K562 (cell line): ENCODE measurements around the gene GGT5. TPM values are rescaled to one million over a fixed set of nuclear protein-coding genes. Genes with fewer than 3 reads are reported as not detected.
"Not testable (repeated sequence)": the region's sequence is repeated elsewhere in the genome, so short reads cannot be mapped to it uniquely, and the experiment has no call there.

Source experiments
- ATAC-seq: fragments of 200-7000 bp; cut with Tn5 transposase; 3 replicates; pipeline ENCODE4 v1.9.1; 2020; ENCODE audit warnings: moderate library complexity
- BruUV-seq: library from RNA; stranded (reverse); fragments of 400-500 nt; replicated peaks from 2 replicates; lab custom pipeline; 2021; lab: Mats Ljungman, UMichigan
- CTCF ChIA-PET: fragments of 300-600 bp; formaldehyde crosslinking; extraction: SDS; loops from one replicate; lab custom pipeline; 2021; ENCODE audit warnings: low intra/inter-chr PET ratio; lab: Yijun Ruan, JAX
- POLR2A ChIA-PET: fragments of 300-600, 350-650 bp; sonication (Branson Sonifier 250); formaldehyde crosslinking; extraction: SDS; loops from one replicate; lab custom pipeline; 2021; ENCODE audit warnings: antibody characterized with exemption, inconsistent platforms; lab: Yijun Ruan, JAX
- DNase-seq, 4 experiments: peaks; one replicate each; pipeline versions ENCODE4 v3.0.0 to v3.0.0-alpha.2; 2011 to 2018; ENCODE audit warnings: low spot score in 3 of 4, mixed read lengths in 3 of 4; ENCODE audit errors: extremely low read depth in 1 of 4
- FAIRE-seq: peaks from 2 replicates; lab custom pipeline; 2011; peaks lifted over from hg19 to GRCh38; lab: Jason Lieb, UNC
- H2AFZ ChIP-seq: 2 replicates; pipeline ENCODE4 v1.6.0; 2011; ENCODE audit warnings: low read depth, low read length, control low read depth, inconsistent platforms
- H3K27ac ChIP-seq: fragments of 200-600 bp; 3 replicates; pipeline ENCODE4 v1.8.0; 2011; ENCODE audit warnings: low read depth, mild to moderate bottlenecking, control low read depth, inconsistent platforms, low read length, moderate library complexity, mixed read lengths; ENCODE audit errors: extremely low read depth
- H3K27me3 ChIP-seq, 2 experiments: fragments of 300-600 bp in 1 of 2; 2 replicates in 1 of 2; 3 replicates in 1 of 2; pipeline versions ENCODE4 v1.6.0 to v1.8.0; 2011; ENCODE audit warnings: inconsistent platforms in 2 of 2, low read length in 2 of 2, mild to moderate bottlenecking in 1 of 2, mixed read lengths in 1 of 2, moderate library complexity in 1 of 2; ENCODE audit not compliant: control insufficient read depth in 2 of 2, insufficient read depth in 2 of 2
- H3K36me3 ChIP-seq: fragments of 300-600 bp; 3 replicates; pipeline ENCODE4 v1.8.0; 2011; ENCODE audit warnings: mild to moderate bottlenecking, low read length, inconsistent platforms; ENCODE audit not compliant: control insufficient read depth, insufficient read depth
- H3K4me1 ChIP-seq, 2 experiments: fragments of 200-600 bp in 1 of 2; replicated peaks in 1 of 2; 2 replicates in 1 of 2; 3 replicates in 1 of 2; pipeline versions ENCODE4 v1.5.1 to v1.8.0; 2011; ENCODE audit warnings: inconsistent platforms in 2 of 2, low read length in 2 of 2, mild to moderate bottlenecking in 1 of 2, mixed read lengths in 1 of 2, moderate library complexity in 1 of 2; ENCODE audit not compliant: control insufficient read depth in 2 of 2, insufficient read depth in 2 of 2
- H3K4me2 ChIP-seq: 2 replicates; pipeline ENCODE4 v1.6.1; 2011; ENCODE audit warnings: low read length, control low read depth, inconsistent platforms, mixed read lengths; ENCODE audit not compliant: insufficient read depth
- H3K4me3 ChIP-seq: fragments of 200-600 bp; sonication (generic), shearing (Covaris generic); 2 replicates; pipeline ENCODE4 v1.5.1; 2016; ENCODE audit warnings: control low read depth, inconsistent platforms
- H3K79me2 ChIP-seq: fragments of 200-600 bp; 3 replicates; pipeline ENCODE4 v1.8.0; 2011; ENCODE audit warnings: low read length, inconsistent platforms; ENCODE audit not compliant: control insufficient read depth, insufficient read depth
- H3K9ac ChIP-seq, 2 experiments: 2 replicates each; pipeline versions ENCODE4 v1.6.0 to v1.6.1; 2011; ENCODE audit warnings: low read depth in 2 of 2, low read length in 2 of 2, control low read depth in 1 of 2, inconsistent platforms in 1 of 2, mild to moderate bottlenecking in 1 of 2, mixed read lengths in 1 of 2; ENCODE audit not compliant: insufficient read depth in 1 of 2
- H3K9me1 ChIP-seq: one replicate; pipeline ENCODE4 v1.6.0; 2011; ENCODE audit warnings: inconsistent platforms, mild to moderate bottlenecking, low read length, moderate library complexity; ENCODE audit not compliant: control insufficient read depth, insufficient read depth
- H3K9me3 ChIP-seq: replicated peaks from 2 replicates; pipeline ENCODE4 v1.5.1; 2011; ENCODE audit warnings: low read depth, low read length, inconsistent platforms; ENCODE audit not compliant: control insufficient read depth, insufficient read depth
- H4K20me1 ChIP-seq: replicated peaks from 2 replicates; pipeline ENCODE4 v1.6.1; 2011; ENCODE audit warnings: low read length, inconsistent platforms, mixed read lengths; ENCODE audit not compliant: control insufficient read depth, insufficient read depth
- CREB3 ChIP-seq: fragments of 450-650 bp; conservative IDR thresholded peaks from 2 replicates; pipeline ENCODE4 v1.6.1; 2016; ENCODE audit warnings: missing genetic modification characterization, low read depth, mild to moderate bottlenecking, missing compliant biosample characterization, moderate library complexity
- EHMT2 ChIP-seq: fragments of 450-650 bp; IDR thresholded peaks from 2 replicates; pipeline ENCODE4 v1.6.1; 2018; ENCODE audit warnings: antibody characterized with exemption
- RNF2 ChIP-seq: sonication (generic); IDR thresholded peaks from 2 replicates; pipeline ENCODE4 v1.6.1; 2016
- ZBTB12 ChIP-seq: fragments of 250-450 bp; sonication (Bioruptor Pico); IDR thresholded peaks from 2 replicates; pipeline ENCODE4 v1.4.0; 2020
- ZNF282 ChIP-seq: sonication (generic); formaldehyde crosslinking; IDR thresholded peaks from 2 replicates; pipeline ENCODE4 v1.8.1; 2023; ENCODE audit warnings: missing genetic modification reagents
- WGBS: fragments of 100-300 bp; shearing (Covaris generic); methylation state at CpG from one replicate; pipeline ENCODE4 v1.1.6; 2016; ENCODE audit warnings: low coverage, mixed read lengths; ENCODE audit not compliant: insufficient coverage; ENCODE audit errors: missing lambda C conversion rate; 5-methylcytosine and 5-hydroxymethylcytosine counted together
- in situ Hi-C: fragments of 300-500 bp; cut with MboI; formaldehyde crosslinking; loops from 4 replicates; pipeline ENCODE4 v1.15.0; 2018; ENCODE audit warnings: inconsistent platforms, mixed read lengths
- intact Hi-C: fragments of 100-400 bp; cut with micrococcal nuclease; formaldehyde crosslinking; loops from 2 replicates; pipeline ENCODE4 v1.14.2; 2022
- polyA plus RNA-seq, 8 experiments: library from polyadenylated mRNA; depleted of rRNA in 4 of 8; stranded (reverse) in 5 of 8; unstranded in 3 of 8; fragments of >200 nt; fragmentation: Nextera tagmentation in 2 of 8; fragmentation: Illumina TruSeq in 1 of 8; extraction: Ambion mirVana in 2 of 8; extraction: Trizol in 1 of 8; gene quantifications; 2 replicates each; pipeline versions ENCODE4 v1.2.1 to v1.2.3, GENCODE V29; 2011 to 2014; ENCODE audit warnings: inconsistent platforms in 1 of 8, missing spikeins in 1 of 8
- total RNA-seq, 7 experiments: library from RNA; depleted of rRNA in 6 of 7; stranded (reverse); fragments of >200 nt in 6 of 7; fragmentation: Illumina TruSeq in 2 of 7; extraction: Trizol in 2 of 7; gene quantifications; 2 replicates each; pipeline versions ENCODE4 v1.2.1 to v1.2.3, GENCODE V29; 2011 to 2021; ENCODE audit warnings: low replicate concordance in 1 of 7

GGT5 gene
- total and polyA plus RNA-seq, 9 of the 15 experiments (the other 6 are each of a cell fraction or from before 2014, with no cell fraction given) = 0.07 to 0.69 (median 0.18) TPM; not detected in 4

- no peak for TF ChIP-seq EHMT2
- no peak for TF ChIP-seq RNF2
- TF ChIP-seq CREB3 (tag) = no peak
- TF ChIP-seq ZBTB12 (CRISPR knock-in tag) = no peak
- no peak for TF ChIP-seq ZNF282
Measured at GRCh38 chr22:24289114-24289513, 44.2 kb upstream of the GGT5 start (continued).

GRCh38 chr22:24287801-24288200 lies 42.9 kb upstream of the GGT5 start:
- H3K27me3 ChIP-seq, H3K36me3 ChIP-seq, H3K9me1 ChIP-seq, in situ Hi-C loops, H3K4me3 ChIP-seq, H3K4me2 ChIP-seq, DNase-seq, ATAC-seq, H2AFZ ChIP-seq, POLR2A ChIA-PET, H3K27ac ChIP-seq, CTCF ChIA-PET, H3K9ac ChIP-seq, FAIRE-seq, H3K9me3 ChIP-seq, BruUV-seq, intact Hi-C loops, H4K20me1 ChIP-seq: not testable (repeated sequence)
- 100% methylated on average over 3 of the region's 6 CpGs for WGBS
- Histone ChIP-seq H3K4me1 (peaks cover 3 to 24% of the 10 kb centered on the region in 2 experiments; a peak in 3 of 5 replicates), H3K79me2 (peaks cover 69% of the 10 kb centered on the region)

- DNase-seq, H3K36me3 ChIP-seq, H3K9me1 ChIP-seq, H3K4me3 ChIP-seq, FAIRE-seq, H3K9me3 ChIP-seq, POLR2A ChIA-PET, H3K27me3 ChIP-seq, in situ Hi-C loops, BruUV-seq, CTCF ChIA-PET, H3K9ac ChIP-seq, H4K20me1 ChIP-seq, H3K4me2 ChIP-seq, intact Hi-C loops, H3K27ac ChIP-seq, H2AFZ ChIP-seq, ATAC-seq: not testable (repeated sequence)
- Histone ChIP-seq H3K4me1 (peaks cover 3 to 24% of the 10 kb centered on the region in 2 experiments; a peak in 3 of 5 replicates), H3K79me2 (peaks cover 75% of the 10 kb centered on the region)
- WGBS = no CpG with 5 or more reads among the region's 9 CpGs
Measured at GRCh38 chr22:24287212-24287611, 42.3 kb upstream of the GGT5 start.
